CD14-positive monocyte (primary cell): Measurements from ENCODE around the gene TMEM19. TPM values are rescaled to one million over a fixed set of nuclear protein-coding genes. Genes with fewer than 3 reads are reported as not detected.
A peak's percentile ranks its signal among the peaks of the same experiment; 100 is the strongest.

Source experiments
- DNase-seq, 3 donors: peaks; one replicate each; pipeline ENCODE4 v3.0.0-alpha.2; 2011 to 2022
- H2AFZ ChIP-seq: 2 replicates; pipeline ENCODE4 v1.6.0; 2012; ENCODE audit warnings: mild to moderate bottlenecking, low read depth, low read length, inconsistent platforms; ENCODE audit not compliant: insufficient read depth, poor library complexity, severe bottlenecking
- H3K27ac ChIP-seq, 2 donors: 1 replicate in 1 of 2; 2 replicates in 1 of 2; pipeline ENCODE4 v1.5.1; 2012 to 2013; ENCODE audit warnings: low read length in 2 of 2, control low read depth in 1 of 2, inconsistent platforms in 1 of 2, low read depth in 1 of 2, mild to moderate bottlenecking in 1 of 2
- H3K27me3 ChIP-seq, 2 donors: one replicate each; pipeline versions ENCODE4 v1.6.0 to v1.6.1; 2011 to 2013; ENCODE audit warnings: low read length in 2 of 2; ENCODE audit not compliant: control insufficient read depth in 2 of 2, insufficient read depth in 2 of 2
- H3K36me3 ChIP-seq, 2 donors: replicated peaks in 1 of 2; 1 replicate in 1 of 2; 2 replicates in 1 of 2; pipeline versions ENCODE4 v1.5.1 to v1.6.1; 2012 to 2013; ENCODE audit warnings: low read length in 2 of 2, control low read depth in 1 of 2, inconsistent platforms in 1 of 2, mild to moderate bottlenecking in 1 of 2; ENCODE audit not compliant: insufficient read depth in 2 of 2, control insufficient read depth in 1 of 2
- H3K4me1 ChIP-seq, 2 donors: 1 replicate in 1 of 2; 2 replicates in 1 of 2; pipeline versions ENCODE4 v1.5.1 to v1.6.1; 2012 to 2013; ENCODE audit warnings: low read length in 2 of 2, control low read depth in 1 of 2, inconsistent platforms in 1 of 2, mild to moderate bottlenecking in 1 of 2, moderate library complexity in 1 of 2; ENCODE audit not compliant: insufficient read depth in 2 of 2, control insufficient read depth in 1 of 2
- H3K4me2 ChIP-seq: replicated peaks from 2 replicates; pipeline ENCODE3; 2012; ENCODE audit warnings: low read length, moderate library complexity, mild to moderate bottlenecking; ENCODE audit not compliant: poor library complexity, severe bottlenecking; ENCODE audit errors: extremely low read depth
- H3K4me3 ChIP-seq, 3 experiments: fragments of 200-600 bp in 1 of 3; sonication (generic) in 1 of 3; replicated peaks in 1 of 3; 1 replicate in 2 of 3; 2 replicates in 1 of 3; pipeline ENCODE4 v1.5.1; 2011 to 2013; ENCODE audit warnings: low read length in 3 of 3, mild to moderate bottlenecking in 3 of 3, control low read depth in 2 of 3, low read depth in 2 of 3, inconsistent platforms in 1 of 3, moderate library complexity in 1 of 3
- H3K79me2 ChIP-seq: 2 replicates; pipeline ENCODE4 v1.6.0; 2012; ENCODE audit warnings: mild to moderate bottlenecking, control low read depth, inconsistent platforms, low read length, moderate library complexity; ENCODE audit not compliant: insufficient read depth
- H3K9ac ChIP-seq: 2 replicates; pipeline ENCODE4 v1.6.0; 2017; ENCODE audit warnings: low read length, mild to moderate bottlenecking; ENCODE audit not compliant: insufficient read depth, poor library complexity, severe bottlenecking
- H3K9me3 ChIP-seq, 2 donors: replicated peaks in 1 of 2; 1 replicate in 1 of 2; 2 replicates in 1 of 2; pipeline versions ENCODE4 v1.5.1 to v1.6.1; 2012 to 2013; ENCODE audit warnings: low read length in 2 of 2, control low read depth in 1 of 2; ENCODE audit not compliant: control insufficient read depth in 1 of 2, insufficient read depth in 1 of 2
- H4K20me1 ChIP-seq: 2 replicates; pipeline ENCODE4 v1.6.0; 2012; ENCODE audit warnings: mild to moderate bottlenecking, low read length, control low read depth, moderate library complexity; ENCODE audit not compliant: insufficient read depth
- H3K27ac Mint-ChIP-seq, 7 donors: one replicate each; pipeline ENCODE4 v1.8.0; 2020; ENCODE audit warnings: mild to moderate bottlenecking in 7 of 7, mixed read lengths in 7 of 7, moderate library complexity in 6 of 7, inconsistent platforms in 2 of 7
- H3K27me3 Mint-ChIP-seq, 3 donors: one replicate each; pipeline ENCODE4 v1.8.0; 2021 to 2022; ENCODE audit warnings: low read depth in 3 of 3, mild to moderate bottlenecking in 3 of 3, mixed read lengths in 3 of 3, moderate library complexity in 3 of 3, inconsistent platforms in 1 of 3
- H3K36me3 Mint-ChIP-seq, 2 donors: one replicate each; pipeline ENCODE4 v1.8.0; 2020; ENCODE audit warnings: mixed read lengths in 2 of 2, inconsistent platforms in 1 of 2, mild to moderate bottlenecking in 1 of 2
- H3K4me1 Mint-ChIP-seq: one replicate; pipeline ENCODE4 v1.8.0; 2020; ENCODE audit warnings: mild to moderate bottlenecking, mixed read lengths
- H3K4me3 Mint-ChIP-seq, 2 donors: one replicate each; pipeline ENCODE4 v1.8.0; 2020; ENCODE audit warnings: mild to moderate bottlenecking in 2 of 2, mixed read lengths in 2 of 2, moderate library complexity in 1 of 2
- H3K9me3 Mint-ChIP-seq, 7 donors: one replicate each; pipeline ENCODE4 v1.8.0; 2020 to 2022; ENCODE audit warnings: mixed read lengths in 7 of 7, mild to moderate bottlenecking in 6 of 7, moderate library complexity in 6 of 7, inconsistent platforms in 2 of 7
- WGBS: methylation state at CpG from one replicate; pipeline ENCODE4 v1.1.5; 2013; ENCODE audit warnings: missing lambda C conversion rate; ENCODE audit not compliant: insufficient coverage; 5-methylcytosine and 5-hydroxymethylcytosine counted together
- intact Hi-C, 2 donors: fragments of 100-400 bp; cut with micrococcal nuclease; formaldehyde crosslinking; loops; one replicate each; pipeline versions ENCODE4 v1.15.0 to v1.15.1; 2023
- polyA plus RNA-seq, 3 donors: library from polyadenylated mRNA; depleted of rRNA in 1 of 3; unstranded in 2 of 3; stranded (reverse) in 1 of 3; fragments of 300-500 nt in 2 of 3; fragments of >200 nt in 1 of 3; fragmentation: Illumina TruSeq in 2 of 3; gene quantifications; 1 replicate in 2 of 3; 2 replicates in 1 of 3; pipeline ENCODE4 v1.2.3, GENCODE V29; 2012 to 2021
- TF ChIP-seq, protein P1 (sequence below): fragments of 200-600 bp; IDR thresholded peaks from one replicate; pipeline ENCODE4 v1.8.0; 2022; ENCODE audit warnings: antibody characterized with exemption, mild to moderate bottlenecking

TMEM19 gene
- polyA plus RNA-seq, 3 donors = 9.1 to 39.7 (median 25.4) TPM

DNA sequence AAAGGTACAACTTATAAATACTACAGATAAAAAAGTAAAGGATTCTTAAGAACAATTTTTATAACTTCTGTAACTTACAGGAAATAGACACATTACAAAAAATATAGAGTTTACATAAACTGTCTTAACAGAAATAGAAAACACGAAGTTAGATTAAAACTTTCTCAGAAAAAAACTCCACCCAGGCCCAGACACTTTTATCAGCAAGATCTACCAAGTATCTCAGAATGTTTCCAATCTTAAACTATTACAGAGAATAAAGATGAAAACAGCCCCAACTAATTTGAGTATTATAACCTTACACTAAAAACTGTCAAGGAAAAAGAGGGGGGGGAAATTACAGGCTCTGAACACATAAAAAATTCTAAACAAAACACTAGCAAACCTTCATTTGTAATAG lies 30.4 kb upstream of the TMEM19 start:
- peaks cover 100% of the 10 kb centered on the region for H4K20me1 ChIP-seq
- peaks cover 100% of the 10 kb centered on the region for H3K79me2 ChIP-seq
- H3K36me3 ChIP-seq = peaks cover 71 to 99% of the 10 kb centered on the region in 2 donors
- no peak for DNase-seq
- WGBS = 0% methylated on average over 1 of the region's 1 CpG
- no peaks in the 10 kb centered on the region for H3K27me3 Mint-ChIP-seq
- peak overlapping the region in 1 of 2 donors; percentile 17 for H3K27ac ChIP-seq
- peaks cover 0 to 7% (median 0%) of the 10 kb centered on the region in 7 donors for H3K9me3 Mint-ChIP-seq
- H2AFZ ChIP-seq = no peak overlapping the region
- H3K27me3 ChIP-seq = no peaks in the 10 kb centered on the region
- H3K9me3 ChIP-seq = peaks cover 0 to 4% of the 10 kb centered on the region in 2 donors
- peaks cover 18% of the 10 kb centered on the region for H3K4me1 Mint-ChIP-seq
- H3K9ac ChIP-seq = no peak overlapping the region
- no peak overlapping the region for H3K4me2 ChIP-seq
- peak overlapping the region in 4 of 7 donors; percentile 28 to 69 (median 48) for H3K27ac Mint-ChIP-seq
- H3K4me3 ChIP-seq = no peak overlapping the region
- TF ChIP-seq, protein P1, sequence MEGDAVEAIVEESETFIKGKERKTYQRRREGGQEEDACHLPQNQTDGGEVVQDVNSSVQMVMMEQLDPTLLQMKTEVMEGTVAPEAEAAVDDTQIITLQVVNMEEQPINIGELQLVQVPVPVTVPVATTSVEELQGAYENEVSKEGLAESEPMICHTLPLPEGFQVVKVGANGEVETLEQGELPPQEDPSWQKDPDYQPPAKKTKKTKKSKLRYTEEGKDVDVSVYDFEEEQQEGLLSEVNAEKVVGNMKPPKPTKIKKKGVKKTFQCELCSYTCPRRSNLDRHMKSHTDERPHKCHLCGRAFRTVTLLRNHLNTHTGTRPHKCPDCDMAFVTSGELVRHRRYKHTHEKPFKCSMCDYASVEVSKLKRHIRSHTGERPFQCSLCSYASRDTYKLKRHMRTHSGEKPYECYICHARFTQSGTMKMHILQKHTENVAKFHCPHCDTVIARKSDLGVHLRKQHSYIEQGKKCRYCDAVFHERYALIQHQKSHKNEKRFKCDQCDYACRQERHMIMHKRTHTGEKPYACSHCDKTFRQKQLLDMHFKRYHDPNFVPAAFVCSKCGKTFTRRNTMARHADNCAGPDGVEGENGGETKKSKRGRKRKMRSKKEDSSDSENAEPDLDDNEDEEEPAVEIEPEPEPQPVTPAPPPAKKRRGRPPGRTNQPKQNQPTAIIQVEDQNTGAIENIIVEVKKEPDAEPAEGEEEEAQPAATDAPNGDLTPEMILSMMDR = no peak
- intact Hi-C loops = no loop called here
- peaks cover 29 to 40% of the 10 kb centered on the region in 2 donors for H3K36me3 Mint-ChIP-seq
- H3K4me1 ChIP-seq = peaks cover 0 to 16% of the 10 kb centered on the region in 2 donors
- no peak overlapping the region for H3K4me3 Mint-ChIP-seq

DNA sequence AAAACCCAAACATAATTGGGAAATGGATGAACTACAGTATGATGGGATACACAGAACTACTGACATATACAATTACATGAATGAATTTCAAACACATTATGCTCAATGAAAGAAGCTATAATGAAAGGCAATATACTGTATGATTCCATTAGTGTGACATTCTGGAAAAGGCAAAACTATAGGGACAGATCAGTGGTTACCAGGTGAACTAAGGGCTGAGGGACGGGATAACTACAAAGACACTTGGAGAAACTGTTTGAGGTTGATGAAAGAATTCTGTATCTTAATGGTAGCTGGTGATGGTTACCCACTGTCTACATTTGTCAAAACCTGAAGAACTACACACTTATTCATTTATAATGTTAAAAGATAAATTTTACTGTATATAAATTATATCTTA lies 30.0 kb upstream of the TMEM19 start:
- WGBS = no CpG with 5 or more reads among the region's 1 CpG
- no peak for DNase-seq
- no peak overlapping the region for H3K4me3 Mint-ChIP-seq
- Histone ChIP-seq H2AFZ (no peak overlapping the region), H3K27ac (peak overlapping the region in 1 of 2 donors; percentile 17), H3K9ac (no peak overlapping the region), H3K9me3 (peaks cover 0 to 4% of the 10 kb centered on the region in 2 donors), H3K36me3 (peaks cover 71 to 95% of the 10 kb centered on the region in 2 donors), H3K4me1 (peaks cover 3 to 15% of the 10 kb centered on the region in 2 donors), H3K79me2 (peaks cover 100% of the 10 kb centered on the region), H4K20me1 (peaks cover 98% of the 10 kb centered on the region), H3K4me3 (no peak overlapping the region), H3K27me3 (no peaks in the 10 kb centered on the region), H3K4me2 (no peak overlapping the region)
- peak overlapping the region in 4 of 7 donors; percentile 28 to 69 (median 66) for H3K27ac Mint-ChIP-seq
- TF ChIP-seq, protein P1 = no peak
- intact Hi-C loops = no loop called here
- peaks cover 18% of the 10 kb centered on the region for H3K4me1 Mint-ChIP-seq
- H3K9me3 Mint-ChIP-seq = peaks cover 0 to 7% (median 0%) of the 10 kb centered on the region in 7 donors
- no peaks in the 10 kb centered on the region for H3K27me3 Mint-ChIP-seq
- H3K36me3 Mint-ChIP-seq = peaks cover 29 to 36% of the 10 kb centered on the region in 2 donors
